Activated B cell treated with CpG ODN at 0.5 μM for 24 hours (primary cell): ENCODE measurements around the gene SSTR3. TPM values are rescaled to one million over a fixed set of nuclear protein-coding genes. Genes with fewer than 3 reads are reported as not detected.

Experiments used
- ATAC-seq: fragments of 200-7000 bp; cut with Tn5 transposase; one replicate; pipeline ENCODE4 v1.10.0; 2021; ENCODE audit warnings: low read depth, mild to moderate bottlenecking, moderate library complexity
- CTCF ChIA-PET: fragments of 350-600 bp; sonication (Branson Sonifier 250); formaldehyde crosslinking; loops from one replicate; lab custom pipeline; 2021; ENCODE audit warnings: antibody characterized with exemption; lab: Charles Lee
- POLR2A ChIA-PET: fragments of 350-600 bp; sonication (Branson Sonifier 250); formaldehyde crosslinking; loops from one replicate; lab custom pipeline; 2021; ENCODE audit warnings: antibody characterized with exemption; lab: Charles Lee
- DNase-seq: peaks from one replicate; pipeline ENCODE4 v3.0.0; 2022
- H3K27ac Mint-ChIP-seq: one replicate; pipeline ENCODE4 v1.8.0; 2020; ENCODE audit warnings: mixed read lengths
- H3K27me3 Mint-ChIP-seq: one replicate; pipeline ENCODE4 v1.8.0; 2021; ENCODE audit warnings: mixed read lengths
- H3K36me3 Mint-ChIP-seq: one replicate; pipeline ENCODE4 v1.8.0; 2021; ENCODE audit warnings: low read depth, mixed read lengths
- H3K4me1 Mint-ChIP-seq: one replicate; pipeline ENCODE4 v1.8.0; 2021; ENCODE audit warnings: mixed read lengths
- H3K4me3 Mint-ChIP-seq: one replicate; pipeline ENCODE4 v1.8.0; 2020; ENCODE audit warnings: mild to moderate bottlenecking, mixed read lengths
- H3K9me3 Mint-ChIP-seq: one replicate; pipeline ENCODE4 v1.8.0; 2020; ENCODE audit warnings: mixed read lengths
- CTCF ChIP-seq: fragments of 200-600 bp; IDR thresholded peaks from one replicate; pipeline ENCODE4 v1.8.0; 2022; ENCODE audit warnings: antibody characterized with exemption, mild to moderate bottlenecking
- intact Hi-C: fragments of 100-400 bp; cut with micrococcal nuclease; formaldehyde crosslinking; loops from one replicate; pipeline ENCODE4 v1.15.1; 2024
- total RNA-seq: library from RNA; stranded (reverse); gene quantifications from 2 replicates; pipeline ENCODE4 v1.2.3, GENCODE V29; 2022

SSTR3 gene
- total RNA-seq, 1 donor from 2014 or later, result 1.8 TPM

- CTCF ChIA-PET, result no interaction called here
- H3K27me3 Mint-ChIP-seq, result peaks cover 8% of the 10 kb centered on the region
- no peak for DNase-seq
- POLR2A ChIA-PET, result no interaction called here
- no peak overlapping the region for H3K27ac Mint-ChIP-seq
- H3K9me3 Mint-ChIP-seq, result no peaks in the 10 kb centered on the region
- intact Hi-C loops, result no loop called here
- H3K4me1 Mint-ChIP-seq, result peaks cover 10% of the 10 kb centered on the region
- no peak for ATAC-seq
- H3K4me3 Mint-ChIP-seq, result no peak overlapping the region
- H3K36me3 Mint-ChIP-seq, result no peaks in the 10 kb centered on the region
- no peak for TF ChIP-seq CTCF
Observed at GRCh38 chr22:37180531-37181231, 31.6 kb downstream of the SSTR3 start.

- no peaks in the 10 kb centered on the region for H3K36me3 Mint-ChIP-seq
- H3K9me3 Mint-ChIP-seq, result no peaks in the 10 kb centered on the region
- ATAC-seq (no peak), DNase-seq (no peak)
- POLR2A ChIA-PET, result no interaction called here
- CTCF ChIA-PET, result no interaction called here
- no peak overlapping the region for H3K27ac Mint-ChIP-seq
- H3K4me1 Mint-ChIP-seq, result peaks cover 10% of the 10 kb centered on the region
- no peak for TF ChIP-seq CTCF
- intact Hi-C loops, result no loop called here
- no peak overlapping the region for H3K4me3 Mint-ChIP-seq
- peaks cover 8% of the 10 kb centered on the region for H3K27me3 Mint-ChIP-seq
Observed at GRCh38 chr22:37179622-37180420, 32.5 kb downstream of the SSTR3 start.

DNA sequence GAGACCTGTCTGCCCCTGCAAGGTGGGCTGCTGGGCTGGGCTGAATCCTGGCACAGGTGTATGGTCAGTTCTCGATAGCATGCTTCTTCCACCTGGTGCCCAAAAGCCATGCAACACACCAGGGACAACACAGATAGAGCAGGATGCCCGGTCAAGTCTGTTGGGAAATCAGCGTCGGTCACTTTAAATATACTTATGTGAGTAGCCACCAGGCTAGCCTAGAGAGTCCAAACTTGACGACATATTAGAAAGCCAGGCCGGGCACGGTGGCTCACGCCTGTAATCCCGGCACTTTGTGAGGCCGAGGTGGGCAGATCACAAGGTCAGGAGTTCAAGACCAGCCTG, 33.2 kb downstream of the SSTR3 start:
- ChIA-PET CTCF (no interaction called here), POLR2A (no interaction called here)
- no peak overlapping the region for H3K27ac Mint-ChIP-seq
- H3K9me3 Mint-ChIP-seq, result no peaks in the 10 kb centered on the region
- peaks cover 8% of the 10 kb centered on the region for H3K27me3 Mint-ChIP-seq
- ATAC-seq (no peak), DNase-seq (no peak)
- H3K4me3 Mint-ChIP-seq, result no peak overlapping the region
- intact Hi-C loops, result no loop called here
- no peaks in the 10 kb centered on the region for H3K36me3 Mint-ChIP-seq
- H3K4me1 Mint-ChIP-seq, result peaks cover 10% of the 10 kb centered on the region
- no peak for TF ChIP-seq CTCF

DNA sequence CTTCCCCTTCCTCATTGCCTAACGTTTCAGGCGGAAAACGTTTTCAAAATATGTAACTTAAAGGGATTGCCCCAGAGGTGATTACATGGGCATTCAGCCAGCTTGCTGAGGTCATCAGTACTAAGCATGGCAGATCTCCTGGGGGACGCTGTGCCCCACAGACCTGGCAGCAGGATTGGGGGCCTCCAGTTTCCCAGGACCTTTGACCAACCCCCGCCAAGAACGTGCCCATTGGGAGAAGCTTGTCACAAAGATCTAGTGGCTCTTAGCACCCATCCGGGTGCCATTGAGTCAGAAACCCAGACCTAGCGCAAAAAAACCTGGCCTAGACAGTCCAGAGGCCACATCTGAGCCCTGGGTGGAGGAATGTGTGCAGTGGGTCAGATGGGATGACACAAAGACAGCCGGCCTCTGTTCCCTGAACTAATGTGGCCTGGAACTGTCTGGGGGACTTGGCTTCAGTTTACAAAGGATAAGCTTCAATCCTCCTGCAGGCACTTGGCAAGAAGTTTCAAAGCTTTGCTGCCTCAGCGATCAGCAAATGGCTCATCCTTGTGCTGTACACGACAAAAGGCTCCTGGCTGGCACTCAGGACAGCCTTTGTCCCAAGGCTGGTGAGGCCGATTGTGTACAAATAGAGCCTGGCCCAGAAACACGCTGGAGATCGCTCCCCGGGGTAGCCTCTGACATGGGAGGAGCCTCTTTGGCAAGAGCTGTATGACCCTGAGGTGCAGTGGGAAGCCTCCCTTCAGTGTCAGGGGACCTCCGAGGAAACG, 33.7 kb downstream of the SSTR3 start:
- H3K27me3 Mint-ChIP-seq, result peaks cover 8% of the 10 kb centered on the region
- CTCF ChIA-PET, result no interaction called here
- no peaks in the 10 kb centered on the region for H3K9me3 Mint-ChIP-seq
- ATAC-seq (no peak), DNase-seq (no peak)
- H3K27ac Mint-ChIP-seq, result no peak overlapping the region
- peaks cover 10% of the 10 kb centered on the region for H3K4me1 Mint-ChIP-seq
- H3K4me3 Mint-ChIP-seq, result no peak overlapping the region
- intact Hi-C loops, result no loop called here
- H3K36me3 Mint-ChIP-seq, result no peaks in the 10 kb centered on the region
- POLR2A ChIA-PET, result no interaction called here
- no peak for TF ChIP-seq CTCF

DNA sequence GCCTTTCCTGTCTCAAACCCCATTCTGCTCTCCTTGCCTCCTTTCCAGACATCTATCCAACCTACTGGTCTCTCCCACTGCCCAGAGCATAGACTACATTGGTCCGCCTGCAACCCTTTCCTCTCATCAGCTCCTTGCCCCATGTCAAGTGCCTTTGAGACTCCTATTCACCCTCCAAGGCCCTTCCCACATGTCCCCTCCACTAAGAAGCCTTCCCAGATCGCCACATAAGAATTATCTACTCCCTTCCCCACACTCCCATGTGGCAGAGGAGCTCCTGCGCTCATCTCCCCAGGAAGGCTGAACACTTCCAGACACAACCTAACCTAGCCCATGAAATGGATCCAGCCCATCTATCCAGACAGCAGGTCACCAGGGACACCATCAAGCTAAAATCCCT, 34.5 kb downstream of the SSTR3 start:
- ChIA-PET POLR2A (no interaction called here), CTCF (no interaction called here)
- Mint-ChIP-seq H3K4me1 (peaks cover 10% of the 10 kb centered on the region), H3K9me3 (no peaks in the 10 kb centered on the region), H3K4me3 (no peak overlapping the region), H3K27ac (no peak overlapping the region), H3K36me3 (no peaks in the 10 kb centered on the region), H3K27me3 (peaks cover 8% of the 10 kb centered on the region)
- intact Hi-C loops, result no loop called here
- ATAC-seq, result no peak
- no peak for DNase-seq
- no peak for TF ChIP-seq CTCF
